ENCODE measurements around the gene PPP2R5B.
"Not testable (repeated sequence)": the region's sequence is repeated elsewhere in the genome, so short reads cannot be mapped to it uniquely, and the experiment has no call there.

Gene PPP2R5B

DNA sequence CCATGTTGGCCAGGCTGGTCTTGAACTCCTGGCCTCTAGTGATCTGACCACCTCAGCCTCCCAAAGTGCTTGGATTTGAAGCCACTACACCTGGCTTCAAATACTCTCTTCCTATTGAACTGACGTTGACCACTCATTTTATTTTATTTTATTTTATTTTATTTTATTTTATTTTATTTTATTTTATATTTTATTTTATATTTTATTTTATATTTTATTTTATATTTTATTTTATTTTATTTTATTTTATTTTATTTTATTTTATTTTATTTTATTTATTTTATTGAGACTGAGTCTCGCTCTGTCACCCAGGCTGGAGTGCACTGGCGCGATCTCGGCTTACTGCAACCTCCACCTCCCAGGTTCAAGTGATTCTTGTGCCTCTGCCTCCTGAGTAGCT, 58.9 kb downstream of the PPP2R5B start:
- DNase-seq (ENCODE audit: low spot score) = not testable (repeated sequence)

Measured in kidney tubule cell (primary cell).